ENCODE data around the gene PRDM2.

PRDM2 gene

GRCh38 chr1:13783551-13783950 lies 83.6 kb downstream of the PRDM2 start:
- H3K4me2 ChIP-seq (ENCODE audit: low read depth, low read length): no peak overlapping the region
- H4K20me1 ChIP-seq (ENCODE audit: insufficient read depth, low read length): no peaks in the 10 kb centered on the region; the same call in 1 of the 2 replicates
- TF ChIP-seq EZH2 (optimal IDR thresholded peaks at IDR 0.05; ENCODE audit: low read depth, low read length): no peak
- TF ChIP-seq CTCF (IDR thresholded peaks at IDR 0.05; ENCODE audit: low read length): no peak
- TF ChIP-seq EZH2phosphoT487 (IDR thresholded peaks at IDR 0.05; ENCODE audit: low read length): no peak
- H3K9ac ChIP-seq (ENCODE audit: low read length): no peak overlapping the region
- H3K79me2 ChIP-seq (ENCODE audit: low read length): peaks cover 91% of the 10 kb centered on the region
- H2AFZ ChIP-seq (ENCODE audit: low read length): no peak overlapping the region
- no peaks in the 10 kb centered on the region for H3K9me2 ChIP-seq (replicated peaks; ENCODE audit: insufficient read depth, low read length)
- no peak overlapping the region for H3K27ac ChIP-seq (ENCODE audit: low read length)
- H3K36me3 ChIP-seq (replicated peaks; ENCODE audit: insufficient read depth, low read length): peaks cover 13% of the 10 kb centered on the region
- no peaks in the 10 kb centered on the region for H3F3A ChIP-seq (ENCODE audit: insufficient read depth, low read length)
- H3K27me3 ChIP-seq (replicated peaks; ENCODE audit: insufficient read depth, low read length): no peaks in the 10 kb centered on the region
- no peaks in the 10 kb centered on the region for H3K9me3 ChIP-seq (replicated peaks; ENCODE audit: insufficient read depth, low read length)
- DNase-seq: no peak
- no peaks in the 10 kb centered on the region for H3K4me1 ChIP-seq (ENCODE audit: low read length)
- no peak overlapping the region for H3K4me3 ChIP-seq (ENCODE audit: low read length)

- Histone ChIP-seq H3K9me3 (replicated peaks; ENCODE audit: insufficient read depth, low read length) (no peaks in the 10 kb centered on the region), H3K4me3 (ENCODE audit: low read length) (no peak overlapping the region), H3K27ac (ENCODE audit: low read length) (no peak overlapping the region), H4K20me1 (ENCODE audit: insufficient read depth, low read length) (no peaks in the 10 kb centered on the region; the same call in 1 of the 2 replicates), H3K9ac (ENCODE audit: low read length) (no peak overlapping the region), H3K9me2 (replicated peaks; ENCODE audit: insufficient read depth, low read length) (no peaks in the 10 kb centered on the region), H3K79me2 (ENCODE audit: low read length) (peaks cover 83% of the 10 kb centered on the region), H3K4me2 (ENCODE audit: low read depth, low read length) (no peak overlapping the region), H2AFZ (ENCODE audit: low read length) (no peak overlapping the region), H3K27me3 (replicated peaks; ENCODE audit: insufficient read depth, low read length) (no peaks in the 10 kb centered on the region), H3F3A (ENCODE audit: insufficient read depth, low read length) (no peaks in the 10 kb centered on the region), H3K36me3 (replicated peaks; ENCODE audit: insufficient read depth, low read length) (peaks cover 6% of the 10 kb centered on the region), H3K4me1 (ENCODE audit: low read length) (no peaks in the 10 kb centered on the region)
- no peak for TF ChIP-seq EZH2phosphoT487 (IDR thresholded peaks at IDR 0.05; ENCODE audit: low read length)
- no peak for TF ChIP-seq EZH2 (optimal IDR thresholded peaks at IDR 0.05; ENCODE audit: low read depth, low read length)
- TF ChIP-seq CTCF (IDR thresholded peaks at IDR 0.05; ENCODE audit: low read length): no peak
- no peak for DNase-seq
These were observed 85.0 kb downstream of the PRDM2 start for GRCh38 chr1:13784971-13785370.

DNA sequence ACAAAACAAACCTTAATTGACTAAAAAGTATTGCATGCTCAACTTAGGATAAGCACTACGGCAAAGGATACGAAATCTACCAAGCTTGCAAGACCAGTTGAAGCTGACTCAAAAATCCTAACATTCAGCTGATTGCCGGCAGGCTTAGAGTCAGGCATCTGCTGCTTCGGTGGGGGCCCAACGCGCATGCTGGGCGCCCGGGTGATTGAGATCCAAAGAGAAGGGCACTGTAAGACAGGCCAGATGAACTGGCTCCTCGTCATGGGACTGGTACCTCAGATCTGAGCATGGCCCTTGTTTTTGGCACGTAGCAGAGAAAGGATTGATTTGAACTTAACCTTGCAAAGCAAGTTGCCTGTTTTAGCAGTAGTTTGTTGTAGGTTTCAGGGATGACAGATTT lies 86.6 kb downstream of the PRDM2 start:
- Histone ChIP-seq H3K4me2 (ENCODE audit: low read depth, low read length) (no peak overlapping the region), H3K9me3 (replicated peaks; ENCODE audit: insufficient read depth, low read length) (no peaks in the 10 kb centered on the region), H3K79me2 (ENCODE audit: low read length) (peaks cover 73% of the 10 kb centered on the region), H3F3A (ENCODE audit: insufficient read depth, low read length) (no peaks in the 10 kb centered on the region), H3K4me1 (ENCODE audit: low read length) (no peaks in the 10 kb centered on the region), H3K9ac (ENCODE audit: low read length) (no peak overlapping the region), H3K9me2 (replicated peaks; ENCODE audit: insufficient read depth, low read length) (no peaks in the 10 kb centered on the region), H3K36me3 (replicated peaks; ENCODE audit: insufficient read depth, low read length) (peaks cover 6% of the 10 kb centered on the region), H3K27me3 (replicated peaks; ENCODE audit: insufficient read depth, low read length) (no peaks in the 10 kb centered on the region), H3K27ac (ENCODE audit: low read length) (no peak overlapping the region), H2AFZ (ENCODE audit: low read length) (no peak overlapping the region), H4K20me1 (ENCODE audit: insufficient read depth, low read length) (no peaks in the 10 kb centered on the region; the same call in 1 of the 2 replicates), H3K4me3 (ENCODE audit: low read length) (no peak overlapping the region)
- TF ChIP-seq EZH2phosphoT487 (IDR thresholded peaks at IDR 0.05; ENCODE audit: low read length) (no peak), CTCF (IDR thresholded peaks at IDR 0.05; ENCODE audit: low read length) (no peak), EZH2 (optimal IDR thresholded peaks at IDR 0.05; ENCODE audit: low read depth, low read length) (no peak)
- DNase-seq: no peak
